A549 (cell line): ENCODE data around the gene TJP2. TPM values are rescaled to one million over a fixed set of nuclear protein-coding genes. Genes with fewer than 3 reads are reported as not detected.

ENCODE experiments used
- ATAC-seq, 2 experiments: fragments of 200-7000 bp in 1 of 2; fragments of >200 bp in 1 of 2; cut with Nextera tagmentation in 1 of 2; cut with Tn5 transposase in 1 of 2; 3 replicates each; pipeline versions ENCODE4 v1.8.0 to v1.9.1; 2018 to 2020; ENCODE audit warnings: mild to moderate bottlenecking in 1 of 2, moderate library complexity in 1 of 2
- CTCF ChIA-PET: fragments of 300-600 bp; sonication (Branson Sonifier 250); formaldehyde crosslinking; extraction: SDS; loops from one replicate; lab custom pipeline; 2021; ENCODE audit warnings: antibody characterized with exemption, inconsistent platforms; lab: Yijun Ruan, JAX
- POLR2A ChIA-PET: fragments of 350-600 bp; formaldehyde crosslinking; extraction: SDS; loops from one replicate; lab custom pipeline; 2021; ENCODE audit warnings: antibody characterized with exemption, inconsistent platforms; lab: Yijun Ruan, JAX
- DNase-seq, 2 experiments: peaks; one replicate each; pipeline versions ENCODE4 v3.0.0 to v3.0.0-alpha.2; 2011 to 2016; ENCODE audit warnings: low read depth in 1 of 2, low spot score in 1 of 2
- FAIRE-seq: peaks from 2 replicates; lab custom pipeline; 2011; peaks lifted over from hg19 to GRCh38; lab: Jason Lieb, UNC
- H3K27ac ChIP-seq, 2 experiments: fragments of >200 bp; sonication (Bioruptor Twin); formaldehyde crosslinking; 3 replicates each; pipeline ENCODE4 v1.5.1; 2016 to 2017
- H3K4me1 ChIP-seq: fragments of >200 bp; sonication (Bioruptor Twin); formaldehyde crosslinking; 3 replicates; pipeline ENCODE4 v1.6.1; 2016
- H3K4me2 ChIP-seq: fragments of >200 bp; sonication (Bioruptor Twin); formaldehyde crosslinking; 3 replicates; pipeline ENCODE4 v1.6.1; 2016
- H3K4me3 ChIP-seq: fragments of >200 bp; sonication (Bioruptor Twin); formaldehyde crosslinking; 3 replicates; pipeline ENCODE4 v1.5.1; 2016
- H3K9me3 ChIP-seq: fragments of >200 bp; sonication (Bioruptor Twin); formaldehyde crosslinking; 3 replicates; pipeline ENCODE4 v1.6.1; 2016
- CBX2 ChIP-seq: fragments of 200-600 bp; sonication (generic); IDR thresholded peaks from 2 replicates; pipeline ENCODE4 v1.6.1; 2016; ENCODE audit warnings: low read depth, mild to moderate bottlenecking, borderline replicate concordance
- CBX8 ChIP-seq: fragments of 200-600 bp; sonication (generic); IDR thresholded peaks from 2 replicates; pipeline ENCODE4 v1.6.1; 2016
- CHD2 ChIP-seq: fragments of 150-350 bp; IDR thresholded peaks from 2 replicates; pipeline ENCODE4 v1.6.1; 2014; ENCODE audit warnings: low read length; ENCODE audit not compliant: partially characterized antibody
- CHD4 ChIP-seq: fragments of 200-600 bp; sonication (generic); IDR thresholded peaks from 2 replicates; pipeline ENCODE4 v1.6.1; 2016; ENCODE audit warnings: antibody characterized with exemption, mild to moderate bottlenecking, borderline replicate concordance
- ESRRA ChIP-seq: fragments of 150-350 bp; IDR thresholded peaks from 2 replicates; pipeline ENCODE4 v1.6.1; 2014; ENCODE audit warnings: mild to moderate bottlenecking, low read length, borderline replicate concordance
- FOSB ChIP-seq: fragments of 250-450 bp; sonication (Bioruptor Pico); IDR thresholded peaks from 2 replicates; pipeline ENCODE4 v1.5.0; 2020; ENCODE audit warnings: mild to moderate bottlenecking, moderate library complexity
- FOSL2 ChIP-seq, 2 experiments: fragments of 450-650 bp in 1 of 2; fragments of >200 bp in 1 of 2; sonication (Bioruptor Twin) in 1 of 2; formaldehyde crosslinking; IDR thresholded peaks; 2 replicates each; pipeline versions ENCODE4 v1.5.0 to v1.6.1; 2016 to 2020; ENCODE audit warnings: mild to moderate bottlenecking in 1 of 2, moderate library complexity in 1 of 2
- FOXS1 ChIP-seq: fragments of 250-450 bp; sonication (Bioruptor Pico); IDR thresholded peaks from 2 replicates; pipeline ENCODE4 v1.5.0; 2020; ENCODE audit warnings: mild to moderate bottlenecking, moderate library complexity
- HDAC2 ChIP-seq: fragments of 200-600 bp; sonication (generic); IDR thresholded peaks from 2 replicates; pipeline ENCODE4 v1.6.1; 2016
- HEYL ChIP-seq: fragments of 250-450 bp; sonication (Bioruptor Pico); IDR thresholded peaks from 2 replicates; pipeline ENCODE4 v1.8.0; 2021; ENCODE audit warnings: mild to moderate bottlenecking, moderate library complexity
- HOXA7 ChIP-seq: fragments of 250-450 bp; sonication (Bioruptor Pico); IDR thresholded peaks from 2 replicates; pipeline ENCODE4 v1.5.0; 2020; ENCODE audit warnings: mild to moderate bottlenecking, moderate library complexity
- HOXB13 ChIP-seq: fragments of 250-450 bp; sonication (Bioruptor Pico); IDR thresholded peaks from 2 replicates; pipeline ENCODE4 v1.5.0; 2020; ENCODE audit warnings: low read depth, mild to moderate bottlenecking, moderate library complexity
- HOXB5 ChIP-seq: fragments of 250-450 bp; sonication (Bioruptor Pico); IDR thresholded peaks from 2 replicates; pipeline ENCODE4 v1.5.0; 2020; ENCODE audit warnings: mild to moderate bottlenecking, moderate library complexity
- KDM1A ChIP-seq: fragments of 200-600 bp; sonication (generic); IDR thresholded peaks from 2 replicates; pipeline ENCODE4 v1.6.1; 2016; ENCODE audit warnings: low read depth, mild to moderate bottlenecking
- NR3C1 ChIP-seq: fragments of >200 bp; sonication (Bioruptor Twin); formaldehyde crosslinking; IDR thresholded peaks from 3 replicates; pipeline ENCODE4 v1.6.1; 2017
- PHF8 ChIP-seq: fragments of 200-600 bp; sonication (generic); IDR thresholded peaks from 2 replicates; pipeline ENCODE4 v1.6.1; 2016; ENCODE audit warnings: low read depth, mild to moderate bottlenecking, antibody characterized with exemption, moderate library complexity, borderline replicate concordance
- POLR2AphosphoS2 ChIP-seq: conservative IDR thresholded peaks from 2 replicates; pipeline ENCODE4 v1.6.1; 2012; ENCODE audit warnings: low read length, improper control_type of control experiment, inconsistent platforms
- RFX5 ChIP-seq: fragments of 450-650 bp; IDR thresholded peaks from 2 replicates; pipeline ENCODE4 v1.7.1; 2014; ENCODE audit warnings: antibody characterized with exemption, mild to moderate bottlenecking, moderate library complexity
- SMC3 ChIP-seq: fragments of >200 bp; sonication (Bioruptor Twin); formaldehyde crosslinking; IDR thresholded peaks from 3 replicates; pipeline ENCODE4 v1.6.1; 2018; ENCODE audit warnings: inconsistent platforms
- TFCP2L1 ChIP-seq: fragments of 250-450 bp; sonication (Bioruptor Pico); IDR thresholded peaks from 2 replicates; pipeline ENCODE4 v1.5.0; 2021; ENCODE audit warnings: mild to moderate bottlenecking
- TP53 ChIP-seq: fragments of 250-450 bp; sonication (Bioruptor Pico); IDR thresholded peaks from 2 replicates; pipeline ENCODE4 v1.5.0; 2021; ENCODE audit warnings: mild to moderate bottlenecking, moderate library complexity
- ZC3H11A ChIP-seq: fragments of 450-650 bp; IDR thresholded peaks from 2 replicates; pipeline ENCODE4 v1.6.1; 2014; ENCODE audit warnings: antibody characterized with exemption, mild to moderate bottlenecking
- ZFP36 ChIP-seq: fragments of 450-650 bp; IDR thresholded peaks from 2 replicates; pipeline ENCODE4 v1.6.1; 2014; ENCODE audit warnings: borderline replicate concordance; ENCODE audit not compliant: partially characterized antibody
- ZSCAN20 ChIP-seq: fragments of 250-450 bp; sonication (Bioruptor Pico); IDR thresholded peaks from 2 replicates; pipeline ENCODE4 v1.8.0; 2022; ENCODE audit warnings: mild to moderate bottlenecking, moderate library complexity
- WGBS: methylation state at CpG from one replicate; pipeline ENCODE4 v1.1.6; 2017; ENCODE audit errors: missing lambda C conversion rate; 5-methylcytosine and 5-hydroxymethylcytosine counted together
- polyA plus RNA-seq, 4 experiments: library from polyadenylated mRNA; depleted of rRNA in 3 of 4; stranded (reverse); fragments of >200 nt; fragmentation: RNase III in 1 of 4; extraction: RNeasy Plus Mini Kit Qiagen cat#74134 plus additional on column Dnase treatment in 1 of 4; gene quantifications; 2 replicates in 3 of 4; 3 replicates in 1 of 4; pipeline ENCODE4 v1.2.3, GENCODE V29; 2011 to 2017
- TF ChIP-seq, protein P1 (sequence below): fragments of >200 bp; sonication (Bioruptor Twin); formaldehyde crosslinking; IDR thresholded peaks from 2 replicates; pipeline ENCODE4 v1.6.1; 2016
- TF ChIP-seq, protein P2 (sequence below): IDR thresholded peaks from 2 replicates; pipeline ENCODE4 v1.6.1; 2012; ENCODE audit warnings: low read depth, borderline replicate concordance
- TF ChIP-seq, protein P3 (sequence below): IDR thresholded peaks from 2 replicates; pipeline ENCODE4 v1.6.1; 2012
- TF ChIP-seq, protein P4 (sequence below): fragments of 450-650 bp; IDR thresholded peaks from 2 replicates; pipeline ENCODE4 v1.6.1; 2014; ENCODE audit warnings: antibody characterized with exemption
- TF ChIP-seq, protein P5 (sequence below): IDR thresholded peaks from 2 replicates; pipeline ENCODE4 v1.6.1; 2012
- TF ChIP-seq, protein P6 (sequence below): fragments of 250-450 bp; sonication (Bioruptor Pico); IDR thresholded peaks from 2 replicates; pipeline ENCODE4 v1.5.0; 2021; ENCODE audit warnings: mild to moderate bottlenecking, moderate library complexity, borderline replicate concordance

TJP2 gene
- polyA plus RNA-seq, 2 of the 4 experiments (the other 2 are of a cell fraction): 1.7 to 3.6 TPM

DNA sequence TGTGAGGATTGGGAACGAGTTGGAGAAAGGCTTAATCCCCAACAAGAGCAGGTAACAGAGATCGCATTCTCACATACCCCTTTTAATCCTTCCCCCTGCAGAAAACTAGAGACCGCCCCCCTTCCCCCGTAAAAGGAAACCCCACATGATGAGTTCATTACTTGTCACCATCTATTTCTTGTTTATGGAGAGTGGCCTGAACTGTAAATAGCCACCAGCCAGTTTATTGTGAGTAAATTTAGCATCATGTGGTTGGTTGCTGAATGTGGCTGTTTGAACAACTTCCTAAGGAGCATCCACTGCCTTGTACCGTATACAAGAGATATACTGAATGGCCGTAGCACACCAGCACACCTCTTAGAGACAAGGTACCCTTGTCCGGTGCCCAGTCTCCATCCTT lies 62.1 kb downstream of the TJP2 start (continued):
- TF ChIP-seq HOXA7: no peak
- no peak for TF ChIP-seq RFX5
- no peak for TF ChIP-seq HOXB5 (CRISPR knock-in tag)
- TF ChIP-seq, protein P1, sequence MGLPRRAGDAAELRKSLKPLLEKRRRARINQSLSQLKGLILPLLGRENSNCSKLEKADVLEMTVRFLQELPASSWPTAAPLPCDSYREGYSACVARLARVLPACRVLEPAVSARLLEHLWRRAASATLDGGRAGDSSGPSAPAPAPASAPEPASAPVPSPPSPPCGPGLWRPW: no peak

DNA sequence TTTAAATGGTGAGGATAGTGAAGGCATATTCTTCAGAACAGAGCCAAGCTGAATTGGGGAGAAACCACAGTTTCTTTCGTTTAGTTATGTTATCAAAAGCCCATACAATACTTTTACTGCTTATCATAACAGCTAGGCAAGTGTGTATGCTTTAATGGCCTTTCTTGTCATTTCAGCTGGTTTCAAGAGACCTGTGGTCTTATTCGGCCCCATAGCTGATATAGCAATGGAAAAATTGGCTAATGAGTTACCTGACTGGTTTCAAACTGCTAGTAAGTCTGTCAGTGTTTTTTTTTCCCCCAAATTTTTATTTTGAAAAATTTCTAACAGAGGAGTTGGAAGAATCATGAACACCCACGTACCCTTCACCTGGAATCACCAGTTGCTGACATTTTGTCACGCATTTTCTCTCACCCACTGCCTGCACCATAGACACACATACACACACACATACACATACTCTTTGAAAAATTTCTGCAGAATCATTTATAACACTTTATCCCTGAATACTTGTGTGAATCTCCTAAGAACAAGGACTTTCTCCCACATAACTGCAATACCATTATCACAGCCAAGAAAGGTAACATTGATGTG lies 63.7 kb downstream of the TJP2 start:
- no peak for ATAC-seq
- POLR2A ChIA-PET: no interaction called here
- no peaks in the 10 kb centered on the region for H3K9me3 ChIP-seq
- no peak for TF ChIP-seq CBX2
- TF ChIP-seq, protein P2, sequence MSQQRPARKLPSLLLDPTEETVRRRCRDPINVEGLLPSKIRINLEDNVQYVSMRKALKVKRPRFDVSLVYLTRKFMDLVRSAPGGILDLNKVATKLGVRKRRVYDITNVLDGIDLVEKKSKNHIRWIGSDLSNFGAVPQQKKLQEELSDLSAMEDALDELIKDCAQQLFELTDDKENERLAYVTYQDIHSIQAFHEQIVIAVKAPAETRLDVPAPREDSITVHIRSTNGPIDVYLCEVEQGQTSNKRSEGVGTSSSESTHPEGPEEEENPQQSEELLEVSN: no peak
- TF ChIP-seq HEYL (CRISPR knock-in tag): no peak
- TF ChIP-seq HOXA7: no peak
- no peak for TF ChIP-seq CHD2
- TF ChIP-seq FOSB (CRISPR knock-in tag): no peak
- TF ChIP-seq ZFP36: no peak
- TF ChIP-seq HOXB13: no peak
- TF ChIP-seq SMC3: no peak
- no peak for TF ChIP-seq TFCP2L1
- no peak for TF ChIP-seq PHF8
- TF ChIP-seq, all 56 proteins: peak for 0
- FAIRE-seq (no peak), DNase-seq (no peak)
- 61% methylated on average over 4 of the region's 4 CpGs for WGBS
- no peaks in the 10 kb centered on the region for H3K4me1 ChIP-seq
- CTCF ChIA-PET: no interaction called here
- H3K4me3 ChIP-seq: no peak overlapping the region
- H3K4me2 ChIP-seq: no peak overlapping the region
- no peak overlapping the region for H3K27ac ChIP-seq

DNA sequence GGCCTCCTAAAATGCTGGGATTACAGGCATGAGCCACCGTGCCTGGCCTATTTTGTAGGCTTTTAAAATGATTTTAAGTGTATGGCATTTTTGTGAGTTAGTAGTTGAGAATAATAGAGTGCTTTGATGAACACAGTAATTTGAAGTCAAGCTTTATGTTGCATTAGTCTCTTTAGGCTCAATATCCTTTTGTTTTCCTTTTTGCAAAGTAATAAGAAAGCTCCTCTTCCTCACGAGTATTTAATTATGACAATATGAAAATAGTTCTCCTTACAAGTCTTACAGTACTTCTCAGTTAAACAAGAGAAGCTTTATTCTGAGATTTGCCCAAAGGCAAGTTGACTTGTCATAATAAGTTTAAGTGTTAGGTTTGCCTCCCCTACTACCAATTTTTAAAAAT lies 69.0 kb downstream of the TJP2 start:
- Histone ChIP-seq H3K9me3 (no peaks in the 10 kb centered on the region), H3K4me2 (no peak overlapping the region), H3K27ac (no peak overlapping the region), H3K4me3 (no peak overlapping the region), H3K4me1 (no peaks in the 10 kb centered on the region)
- no peak for TF ChIP-seq CBX8
- no peak for TF ChIP-seq FOXS1 (CRISPR knock-in tag)
- no peak for TF ChIP-seq KDM1A
- no peak for TF ChIP-seq POLR2AphosphoS2
- no peak for TF ChIP-seq HDAC2
- ATAC-seq (no peak), DNase-seq (no peak), FAIRE-seq (no peak)
- WGBS: 52% methylated on average over 2 of the region's 2 CpGs
- ChIA-PET POLR2A (no interaction called here), CTCF (no interaction called here)

DNA sequence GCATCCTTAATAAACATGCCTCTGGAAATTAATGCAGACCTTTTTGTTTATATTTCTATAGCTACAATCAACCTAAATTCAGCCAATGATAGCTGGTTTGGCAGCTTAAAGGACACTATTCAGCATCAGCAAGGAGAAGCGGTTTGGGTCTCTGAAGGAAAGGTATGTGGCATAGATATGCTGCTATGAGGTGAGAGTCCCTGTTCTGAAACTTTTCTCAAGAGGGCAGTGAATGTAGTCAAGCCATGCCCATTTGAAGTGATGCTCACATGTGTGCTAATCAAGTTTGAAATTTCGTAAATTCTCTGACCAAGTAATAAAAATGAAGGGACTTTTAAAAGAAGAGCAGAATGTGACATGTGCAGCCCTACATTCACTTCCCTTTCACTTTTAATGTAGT lies 72.6 kb downstream of the TJP2 start:
- ATAC-seq (no peak), DNase-seq (no peak), FAIRE-seq (no peak)
- 75% methylated on average over 2 of the region's 2 CpGs for WGBS
- Histone ChIP-seq H3K4me3 (no peak overlapping the region), H3K4me1 (no peaks in the 10 kb centered on the region), H3K27ac (no peak overlapping the region), H3K9me3 (no peaks in the 10 kb centered on the region), H3K4me2 (no peak overlapping the region)
- ChIA-PET CTCF (interaction anchor here (2.8 kb wide), 1 partner anchor 24 kb away, joined by 10 read pairs; no protein-coding TSS in a partner anchor), POLR2A (no interaction called here)
- no peak for TF ChIP-seq TP53 (CRISPR knock-in tag)
- TF ChIP-seq, protein P3, sequence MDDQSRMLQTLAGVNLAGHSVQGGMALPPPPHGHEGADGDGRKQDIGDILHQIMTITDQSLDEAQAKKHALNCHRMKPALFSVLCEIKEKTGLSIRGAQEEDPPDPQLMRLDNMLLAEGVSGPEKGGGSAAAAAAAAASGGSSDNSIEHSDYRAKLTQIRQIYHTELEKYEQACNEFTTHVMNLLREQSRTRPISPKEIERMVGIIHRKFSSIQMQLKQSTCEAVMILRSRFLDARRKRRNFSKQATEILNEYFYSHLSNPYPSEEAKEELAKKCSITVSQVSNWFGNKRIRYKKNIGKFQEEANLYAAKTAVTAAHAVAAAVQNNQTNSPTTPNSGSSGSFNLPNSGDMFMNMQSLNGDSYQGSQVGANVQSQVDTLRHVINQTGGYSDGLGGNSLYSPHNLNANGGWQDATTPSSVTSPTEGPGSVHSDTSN: no peak
- TF ChIP-seq ESRRA: no peak
- TF ChIP-seq, protein P4, sequence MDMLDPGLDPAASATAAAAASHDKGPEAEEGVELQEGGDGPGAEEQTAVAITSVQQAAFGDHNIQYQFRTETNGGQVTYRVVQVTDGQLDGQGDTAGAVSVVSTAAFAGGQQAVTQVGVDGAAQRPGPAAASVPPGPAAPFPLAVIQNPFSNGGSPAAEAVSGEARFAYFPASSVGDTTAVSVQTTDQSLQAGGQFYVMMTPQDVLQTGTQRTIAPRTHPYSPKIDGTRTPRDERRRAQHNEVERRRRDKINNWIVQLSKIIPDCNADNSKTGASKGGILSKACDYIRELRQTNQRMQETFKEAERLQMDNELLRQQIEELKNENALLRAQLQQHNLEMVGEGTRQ: no peak
- TF ChIP-seq ZSCAN20 (CRISPR knock-in tag): no peak
- TF ChIP-seq SMC3: no peak
- TF ChIP-seq, protein P5, sequence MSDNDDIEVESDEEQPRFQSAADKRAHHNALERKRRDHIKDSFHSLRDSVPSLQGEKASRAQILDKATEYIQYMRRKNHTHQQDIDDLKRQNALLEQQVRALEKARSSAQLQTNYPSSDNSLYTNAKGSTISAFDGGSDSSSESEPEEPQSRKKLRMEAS: no peak
- TF ChIP-seq FOSL2 (IDR thresholded peaks at IDR 0.05): no peak
- TF ChIP-seq FOSL2 (CRISPR knock-in tag; IDR thresholded peaks at IDR 0.05): no peak
- no peak for TF ChIP-seq KDM1A
- no peak for TF ChIP-seq RFX5
- TF ChIP-seq PHF8: no peak
- no peak for TF ChIP-seq CHD4
- no peak for TF ChIP-seq HDAC2
- TF ChIP-seq ZC3H11A: no peak
- no peak for TF ChIP-seq NR3C1
- TF ChIP-seq, protein P6, sequence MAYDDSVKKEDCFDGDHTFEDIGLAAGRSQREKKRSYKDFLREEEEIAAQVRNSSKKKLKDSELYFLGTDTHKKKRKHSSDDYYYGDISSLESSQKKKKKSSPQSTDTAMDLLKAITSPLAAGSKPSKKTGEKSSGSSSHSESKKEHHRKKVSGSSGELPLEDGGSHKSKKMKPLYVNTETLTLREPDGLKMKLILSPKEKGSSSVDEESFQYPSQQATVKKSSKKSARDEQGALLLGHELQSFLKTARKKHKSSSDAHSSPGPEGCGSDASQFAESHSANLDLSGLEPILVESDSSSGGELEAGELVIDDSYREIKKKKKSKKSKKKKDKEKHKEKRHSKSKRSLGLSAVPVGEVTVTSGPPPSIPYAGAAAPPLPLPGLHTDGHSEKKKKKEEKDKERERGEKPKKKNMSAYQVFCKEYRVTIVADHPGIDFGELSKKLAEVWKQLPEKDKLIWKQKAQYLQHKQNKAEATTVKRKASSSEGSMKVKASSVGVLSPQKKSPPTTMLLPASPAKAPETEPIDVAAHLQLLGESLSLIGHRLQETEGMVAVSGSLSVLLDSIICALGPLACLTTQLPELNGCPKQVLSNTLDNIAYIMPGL (CRISPR knock-in tag): no peak
